NB4 (cell line): Measurements from ENCODE around the gene PLEKHH2.

ENCODE experiments used
- DNase-seq: peaks from one replicate; pipeline ENCODE4 v3.0.0; 2010; ENCODE audit warnings: low read depth
- H3K4me3 ChIP-seq: one replicate; pipeline ENCODE4 v1.5.1; 2011; ENCODE audit warnings: mild to moderate bottlenecking, low read depth, low read length, moderate library complexity
- MYC ChIP-seq: IDR thresholded peaks from 2 replicates; pipeline ENCODE4 v1.6.1; 2011; ENCODE audit warnings: low read depth, low read length
- POLR2A ChIP-seq: IDR thresholded peaks from 2 replicates; pipeline ENCODE4 v1.6.1; 2011; ENCODE audit warnings: mild to moderate bottlenecking; ENCODE audit not compliant: insufficient read length; ENCODE audit errors: extremely low read depth
- TF ChIP-seq, protein P1 (sequence below): IDR thresholded peaks from 2 replicates; pipeline ENCODE4 v1.6.1; 2011; ENCODE audit warnings: low read depth, low read length
- TF ChIP-seq, protein P2 (sequence below): IDR thresholded peaks from one replicate; pipeline ENCODE4 v1.5.1; 2012; ENCODE audit warnings: low read depth, low read length

Gene PLEKHH2

DNA sequence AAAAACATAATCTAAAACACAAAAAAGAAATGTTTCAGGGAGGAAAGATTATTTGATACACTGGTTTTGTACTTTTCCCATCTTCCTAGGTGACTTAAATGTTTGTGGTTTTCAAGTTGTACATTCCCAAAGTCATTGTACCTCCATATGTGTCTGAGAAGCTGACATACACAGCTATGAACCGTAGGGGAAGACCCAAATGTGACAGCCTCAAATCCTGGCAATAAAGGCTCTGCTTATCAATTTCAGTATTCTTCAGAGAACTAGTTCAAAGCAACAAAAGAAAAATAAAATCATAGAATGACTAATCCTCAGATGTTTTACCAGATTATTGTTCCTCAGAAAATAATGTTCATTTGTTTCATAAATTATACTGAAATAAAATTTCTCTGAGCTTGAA lies 139.3 kb downstream of the PLEKHH2 start:
- no peak for TF ChIP-seq MYC
- no peak for TF ChIP-seq POLR2A
- TF ChIP-seq, protein P1, sequence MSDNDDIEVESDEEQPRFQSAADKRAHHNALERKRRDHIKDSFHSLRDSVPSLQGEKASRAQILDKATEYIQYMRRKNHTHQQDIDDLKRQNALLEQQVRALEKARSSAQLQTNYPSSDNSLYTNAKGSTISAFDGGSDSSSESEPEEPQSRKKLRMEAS: no peak
- TF ChIP-seq, protein P2, sequence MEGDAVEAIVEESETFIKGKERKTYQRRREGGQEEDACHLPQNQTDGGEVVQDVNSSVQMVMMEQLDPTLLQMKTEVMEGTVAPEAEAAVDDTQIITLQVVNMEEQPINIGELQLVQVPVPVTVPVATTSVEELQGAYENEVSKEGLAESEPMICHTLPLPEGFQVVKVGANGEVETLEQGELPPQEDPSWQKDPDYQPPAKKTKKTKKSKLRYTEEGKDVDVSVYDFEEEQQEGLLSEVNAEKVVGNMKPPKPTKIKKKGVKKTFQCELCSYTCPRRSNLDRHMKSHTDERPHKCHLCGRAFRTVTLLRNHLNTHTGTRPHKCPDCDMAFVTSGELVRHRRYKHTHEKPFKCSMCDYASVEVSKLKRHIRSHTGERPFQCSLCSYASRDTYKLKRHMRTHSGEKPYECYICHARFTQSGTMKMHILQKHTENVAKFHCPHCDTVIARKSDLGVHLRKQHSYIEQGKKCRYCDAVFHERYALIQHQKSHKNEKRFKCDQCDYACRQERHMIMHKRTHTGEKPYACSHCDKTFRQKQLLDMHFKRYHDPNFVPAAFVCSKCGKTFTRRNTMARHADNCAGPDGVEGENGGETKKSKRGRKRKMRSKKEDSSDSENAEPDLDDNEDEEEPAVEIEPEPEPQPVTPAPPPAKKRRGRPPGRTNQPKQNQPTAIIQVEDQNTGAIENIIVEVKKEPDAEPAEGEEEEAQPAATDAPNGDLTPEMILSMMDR: no peak
- no peak for DNase-seq
- H3K4me3 ChIP-seq: no peak overlapping the region

DNA sequence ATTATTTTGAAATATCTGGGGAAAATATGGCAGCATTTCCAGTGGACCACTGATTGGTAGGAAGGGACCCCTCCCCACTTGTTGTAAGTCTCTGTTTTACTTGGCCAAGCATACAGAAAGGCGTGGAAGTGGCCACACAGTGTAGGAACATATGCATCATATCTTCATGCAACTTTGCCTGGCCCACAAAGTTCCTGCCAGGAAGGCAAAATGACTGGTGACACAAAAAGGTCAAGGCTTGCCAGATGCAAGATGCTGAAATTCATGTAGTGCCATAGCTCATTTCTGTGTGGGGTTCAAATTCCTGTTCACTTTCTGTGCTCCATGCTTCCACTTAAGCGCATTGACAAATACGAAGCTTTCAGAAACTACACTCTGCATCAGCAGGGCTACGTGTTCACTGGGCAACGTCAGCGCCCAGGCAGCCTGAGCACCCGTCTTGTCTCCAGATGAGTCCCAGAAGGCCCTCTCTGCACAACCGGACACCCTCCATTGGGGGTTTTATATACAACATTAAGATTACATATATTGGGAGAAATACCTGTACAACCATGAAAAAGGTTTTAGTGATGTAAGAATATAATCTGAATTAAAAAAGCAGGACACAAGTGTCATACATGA lies 140.4 kb downstream of the PLEKHH2 start:
- no peak for DNase-seq
- TF ChIP-seq, protein P1: no peak
- no peak for TF ChIP-seq POLR2A
- no peak overlapping the region for H3K4me3 ChIP-seq

DNA sequence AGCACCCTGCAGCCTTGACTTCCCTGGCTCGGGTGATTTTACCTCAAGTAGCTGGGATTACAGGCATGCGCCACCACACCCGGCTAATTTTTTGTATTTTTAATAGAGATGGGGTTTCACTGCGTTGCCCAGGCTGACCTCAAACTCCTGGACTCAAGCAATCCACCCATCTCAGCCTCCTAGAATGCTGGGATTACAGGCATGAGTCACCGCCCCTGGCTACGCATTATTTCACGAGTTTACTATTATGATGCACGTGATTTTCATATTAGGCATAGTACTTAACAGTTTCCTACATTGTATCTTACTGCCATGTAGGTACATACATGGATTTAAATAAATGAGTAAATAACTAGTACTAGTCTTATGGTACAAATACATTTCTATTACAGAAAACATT lies 141.2 kb downstream of the PLEKHH2 start:
- TF ChIP-seq POLR2A (no peak), MYC (no peak)
- TF ChIP-seq, protein P1: no peak
- TF ChIP-seq, protein P2: no peak
- H3K4me3 ChIP-seq: no peak overlapping the region
- DNase-seq: no peak

DNA sequence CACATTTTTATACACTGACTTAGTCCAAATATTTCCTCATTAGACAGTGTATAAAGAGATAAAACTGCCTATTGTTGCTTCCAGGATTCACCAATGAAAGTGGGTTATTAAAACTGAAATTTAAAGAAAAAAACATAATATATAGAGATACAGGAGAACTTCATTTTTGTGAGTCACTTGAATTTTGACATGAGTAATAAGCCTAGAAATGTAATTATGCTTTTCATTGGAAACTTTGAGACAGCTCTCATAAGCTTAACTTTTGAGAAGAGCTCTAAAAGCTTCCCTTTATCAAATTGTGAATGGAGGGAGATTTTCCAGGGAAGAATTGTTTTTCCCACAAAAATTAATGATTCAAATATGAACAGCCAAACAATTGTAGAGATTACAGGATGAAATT lies 150.8 kb downstream of the PLEKHH2 start:
- no peak overlapping the region for H3K4me3 ChIP-seq
- no peak for DNase-seq
- TF ChIP-seq, protein P1: no peak
- TF ChIP-seq POLR2A (no peak), MYC (no peak)
- TF ChIP-seq, protein P2: no peak

DNA sequence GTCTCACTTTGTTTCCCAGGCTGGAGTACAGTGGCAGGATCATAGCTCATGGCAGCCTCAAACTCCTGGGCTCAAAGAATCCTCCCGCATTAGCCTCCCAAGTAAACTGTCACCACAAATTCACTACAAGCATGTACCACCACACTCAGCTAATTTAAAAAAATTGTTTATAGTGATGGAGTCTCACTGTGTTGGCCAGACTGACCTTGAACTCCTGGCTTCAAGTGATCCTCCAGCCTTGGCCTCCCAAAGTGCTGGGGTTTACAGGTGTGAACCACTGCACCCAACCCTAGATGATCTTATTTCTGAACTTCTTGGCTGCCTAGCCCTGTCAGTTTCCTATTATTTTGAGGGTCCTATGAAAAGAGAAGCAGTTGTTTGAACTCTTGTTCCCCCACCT lies 151.6 kb downstream of the PLEKHH2 start:
- DNase-seq: no peak
- TF ChIP-seq, protein P2: no peak
- TF ChIP-seq MYC (no peak), POLR2A (no peak)
- TF ChIP-seq, protein P1: no peak
- H3K4me3 ChIP-seq: no peak overlapping the region

DNA sequence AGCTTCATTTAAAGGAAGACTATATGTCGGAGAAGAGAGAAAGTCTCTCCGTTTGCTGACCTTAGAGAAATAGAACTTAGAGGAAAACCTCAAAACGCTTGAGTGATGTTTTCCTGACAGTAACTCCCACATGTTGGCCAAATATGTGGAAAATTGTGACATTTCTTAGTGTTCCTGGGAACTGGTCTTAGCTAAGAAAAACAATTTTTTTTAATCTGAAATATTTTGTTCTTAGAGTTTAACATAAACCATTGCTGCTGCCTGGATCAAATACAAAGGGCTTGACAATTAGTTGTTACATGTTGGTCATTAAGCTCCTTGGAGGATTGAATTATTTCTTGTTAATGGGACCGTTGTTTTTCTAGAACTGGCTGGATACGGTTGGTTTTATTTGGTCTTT lies 153.1 kb downstream of the PLEKHH2 start:
- H3K4me3 ChIP-seq: no peak overlapping the region
- TF ChIP-seq MYC (no peak), POLR2A (no peak)
- TF ChIP-seq, protein P2: no peak
- TF ChIP-seq, protein P1: no peak
- DNase-seq: no peak
